Posterior vena cava (tissue), 2 donors: ENCODE measurements around the gene UGDH. TPM values are rescaled to one million over a fixed set of nuclear protein-coding genes. Genes with fewer than 3 reads are reported as not detected.
A peak's percentile ranks its signal among the peaks of the same experiment; 100 is the strongest.
"Not testable (repeated sequence)": the region's sequence is repeated elsewhere in the genome, so short reads cannot be mapped to it uniquely, and the experiment has no call there.

ENCODE experiments used
- DNase-seq: peaks from one replicate; pipeline ENCODE4 v3.0.0-alpha.2; 2020; ENCODE audit warnings: low spot score
- intact Hi-C, 2 donors: fragments of 100-400 bp; cut with DNase I; formaldehyde crosslinking; loops; one replicate each; pipeline versions ENCODE4 v1.14.1 to v1.14.2; 2022 to 2023
- total RNA-seq, 2 donors: library from RNA; stranded (reverse); fragmentation: NEBNext Ultra II Directional; extraction: Animal tissue kit (Norgen Biotek cat#: 25700); gene quantifications; one replicate each; pipeline ENCODE4 v1.2.1, GENCODE V29; 2021
- donor health status: DM: yes; HTN: yes; CAD: no.
- donor health status: DM: yes; HTN: yes; CAD: no.

UGDH gene
- total RNA-seq, 2 donors from 2014 or later = 107 to 167 TPM

- intact Hi-C loops = loop anchor here in 1 of 2 donors (10.0 kb wide), 1 partner anchor 510 kb away; the partner anchor contains the start of gene PDS5A
- no peak for DNase-seq
Observed at GRCh38 chr4:39464886-39465501, 62.2 kb downstream of the UGDH start.

GRCh38 chr4:39458505-39459300, 68.5 kb downstream of the UGDH start, which contains the start of the genes LIAS and RPL9:
Gene LIAS (plus strand): TSS chr4:39459056. CDS start chr4:39459118, 62 bp downstream.
Gene RPL9 (minus strand): TSS chr4:39458922. CDS start chr4:39458439, 483 bp downstream.
- DNase-seq = peak; percentile 99
- intact Hi-C loops = no loop called here

GRCh38 chr4:39458161-39458504, 69.1 kb downstream of the UGDH start:
- intact Hi-C loops, DNase-seq: not testable (repeated sequence)

DNA sequence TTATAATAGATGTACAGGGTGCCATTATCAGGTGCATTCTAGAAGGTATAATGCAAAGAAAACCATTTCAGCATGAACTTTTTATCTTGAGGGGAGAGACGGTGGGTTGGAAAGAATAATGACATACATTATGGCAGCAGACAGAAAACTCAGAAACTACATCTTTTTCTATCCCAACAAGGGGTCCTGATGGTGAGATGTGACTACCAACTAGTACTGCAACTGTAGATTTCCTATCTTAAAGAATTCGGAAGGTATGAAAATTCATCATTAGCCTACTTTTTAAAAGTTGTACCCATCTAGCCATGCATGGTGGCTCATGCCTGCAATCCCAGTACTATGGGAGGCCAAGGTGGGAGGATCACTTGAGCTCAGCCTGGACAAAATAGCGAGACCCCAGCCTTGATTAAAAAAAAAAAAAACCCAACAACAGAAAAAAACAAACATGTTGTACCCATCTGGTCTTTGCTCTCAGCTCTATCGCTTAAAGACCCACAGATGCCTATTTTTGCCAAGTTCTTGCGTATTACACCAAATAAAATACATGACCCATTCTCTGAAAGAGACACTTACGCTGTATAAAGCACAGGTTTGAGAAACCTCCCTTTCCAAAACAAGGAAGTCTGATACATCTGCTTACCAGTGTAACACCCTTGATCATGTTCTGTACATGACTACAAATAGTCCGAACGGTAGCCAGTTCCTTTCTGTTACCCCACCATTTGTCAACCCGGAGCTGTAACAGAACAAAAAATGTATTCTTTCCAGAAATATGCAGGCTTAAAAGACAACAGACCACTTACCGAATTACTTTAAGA, 70.1 kb downstream of the UGDH start:
- intact Hi-C loops = no loop called here
- DNase-seq = no peak

DNA sequence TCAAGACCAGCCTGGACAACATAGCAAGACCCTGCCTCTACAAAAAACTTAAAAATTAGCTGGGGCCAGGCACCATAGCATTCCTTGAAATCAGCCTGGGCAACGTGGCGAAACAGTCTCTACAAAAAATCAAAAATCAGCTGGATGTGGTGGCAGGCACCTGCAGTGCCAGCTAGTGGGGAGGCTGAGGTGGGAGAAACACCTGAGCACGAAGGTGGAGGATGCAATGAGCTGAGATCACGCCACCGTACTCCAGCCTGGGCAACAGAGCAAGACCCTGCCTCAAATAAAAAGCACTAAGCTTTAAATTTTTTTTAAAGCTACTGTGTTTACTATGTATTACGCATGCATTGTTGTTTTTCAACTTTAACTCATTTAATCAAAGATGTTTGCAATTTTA, 71.8 kb downstream of the UGDH start:
- no peak for DNase-seq
- intact Hi-C loops = no loop called here

- DNase-seq = no peak
- intact Hi-C loops = no loop called here
Observed at GRCh38 chr4:39453738-39454137, 73.5 kb downstream of the UGDH start.

GRCh38 chr4:39452860-39453587, 74.2 kb downstream of the UGDH start:
- intact Hi-C loops = no loop called here
- no peak for DNase-seq

DNA sequence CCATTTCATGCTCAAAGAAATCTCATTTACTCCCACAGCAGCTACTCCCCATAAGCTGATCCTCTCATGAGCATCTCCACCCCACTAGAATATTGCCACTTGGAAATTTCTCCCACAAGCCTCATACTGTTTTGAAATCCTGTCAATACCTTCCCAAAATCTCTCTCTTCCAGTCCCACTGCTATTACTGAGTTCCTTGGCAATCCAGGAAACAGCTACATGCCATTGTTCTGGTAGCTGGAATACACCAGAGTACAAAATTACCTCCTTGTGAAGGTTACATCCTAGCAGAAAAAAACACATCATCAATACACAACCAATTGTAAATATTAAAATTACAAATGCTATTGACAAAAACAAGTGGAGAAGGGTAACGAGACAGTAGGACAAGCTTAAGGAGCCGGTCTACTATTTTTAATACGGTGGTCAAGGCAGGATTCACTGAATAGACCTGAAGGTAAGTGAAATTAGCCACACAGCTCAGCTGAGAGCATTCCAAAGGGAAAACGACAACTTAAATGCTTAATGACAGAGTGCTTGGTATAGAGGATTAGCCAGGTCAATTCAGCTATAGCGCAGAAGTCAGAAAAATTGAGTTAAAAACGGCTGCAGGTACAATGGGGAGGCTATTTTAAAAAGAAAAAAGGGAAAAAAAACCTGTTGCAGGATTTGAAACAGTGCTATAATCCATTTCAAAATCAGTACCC, 74.9 kb downstream of the UGDH start:
- intact Hi-C loops = no loop called here
- no peak for DNase-seq

- intact Hi-C loops = no loop called here
- DNase-seq = no peak
Observed at GRCh38 chr4:39451423-39452023, 75.7 kb downstream of the UGDH start.

DNA sequence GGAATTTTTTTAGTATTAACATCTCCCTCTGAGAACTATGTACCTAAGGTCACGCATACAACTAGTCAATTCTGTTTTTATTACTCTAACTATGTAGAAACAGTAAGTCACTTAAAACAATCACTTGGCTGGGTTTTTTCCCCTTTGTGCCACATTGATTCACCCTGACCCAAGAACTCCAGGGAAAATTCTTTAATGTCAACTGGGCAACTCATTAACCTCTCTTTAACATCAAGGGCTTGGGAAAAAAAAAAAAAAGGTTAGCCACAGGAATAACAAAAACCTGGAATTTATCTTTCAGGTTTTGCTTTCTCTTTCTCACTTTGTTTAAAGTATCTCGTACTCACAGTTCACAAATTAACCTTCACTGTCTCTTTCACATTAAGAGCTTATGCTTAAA, 76.6 kb downstream of the UGDH start:
- DNase-seq = no peak
- intact Hi-C loops = no loop called here

Other genes starting within 250 kb of the UGDH start
- 10 to 100 TPM; 33.1 to 40.4 TPM for gene RFC1, start 161.1 kb downstream of the UGDH start, total RNA-seq
- gene KLB, start 120.5 kb downstream of the UGDH start, total RNA-seq = not detected
- 1,000 to 10,000 TPM; 1,546 to 2,356 TPM for gene RPL9, start 68.5 kb downstream of the UGDH start, total RNA-seq
- 10 to 100 TPM in 1 of 2 donors, 1 to 10 TPM in 1; 9.2 to 12.8 TPM for gene LIAS, start 68.4 kb downstream of the UGDH start, total RNA-seq
- gene SMIM14, start 111.4 kb upstream of the UGDH start, total RNA-seq = 10 to 100 TPM; 95.3 to 98.0 TPM
- gene UBE2K, start 170.7 kb upstream of the UGDH start, total RNA-seq = 10 to 100 TPM; 52.4 to 71.9 TPM